ENCODE measurements around the gene SNHG17. TPM values are rescaled to one million over a fixed set of nuclear protein-coding genes. Genes with fewer than 3 reads are reported as not detected.

The SNHG17 gene
- total and polyA plus RNA-seq, 2 of the 4 experiments (the other 2 are of a cell fraction): 5.4 to 38.2 TPM

GRCh38 chr20:38402089-38402488, 33.0 kb downstream of the SNHG17 start:
- intact Hi-C loops (cut with micrococcal nuclease) (no loop called here), in situ Hi-C loops (cut with MboI; ENCODE audit: low sequenced_read_pairs) (no loop called here), dilution Hi-C loops (cut with HindIII; ENCODE audit: low sequenced_read_pairs, unreplicated experiment) (no loop called here)
- ATAC-seq (ENCODE audit: low read depth): no peak
- no peak overlapping the region for H4K91ac ChIP-seq (ENCODE audit: insufficient read depth, low read depth, low read length)
- BruUV-seq (replicated peaks): no TSS peak
- no peaks in the 10 kb centered on the region for H3K4me1 ChIP-seq (ENCODE audit: control insufficient read depth, insufficient read depth, low read length)
- no peak overlapping the region for H3K9ac ChIP-seq (ENCODE audit: low read depth, low read length)
- no peaks in the 10 kb centered on the region for H3K36me3 ChIP-seq (ENCODE audit: control insufficient read depth, insufficient read depth, low read length)
- no peak for DNase-seq
- no peaks in the 10 kb centered on the region for H3K79me1 ChIP-seq (ENCODE audit: low read depth in 1 of 2, low read length in 2 of 2)
- H2AK9ac ChIP-seq (replicated peaks; ENCODE audit: low read depth, low read length, poor library complexity): no peak overlapping the region
- no peak overlapping the region for H2AK5ac ChIP-seq (ENCODE audit: low read depth, low read length)
- H2BK20ac ChIP-seq (ENCODE audit: low read depth, low read length): no peak overlapping the region
- H2BK120ac ChIP-seq (ENCODE audit: low read depth, low read length): no peak overlapping the region
- no peak overlapping the region for H2BK15ac ChIP-seq (ENCODE audit: low read depth, low read length)
- no peaks in the 10 kb centered on the region for H4K20me1 ChIP-seq (ENCODE audit: insufficient read depth, low read length)
- no peak overlapping the region for H3K4ac ChIP-seq (ENCODE audit: low read depth, low read length)
- H3K27ac ChIP-seq (ENCODE audit: insufficient read depth, low read length): no peak overlapping the region
- H3K23ac ChIP-seq (ENCODE audit: low read depth, low read length): no peak overlapping the region
- no peak overlapping the region for H4K8ac ChIP-seq (ENCODE audit: low read depth in 2 of 2, low read length in 2 of 2)
- H3K14ac ChIP-seq (replicated peaks; ENCODE audit: low read depth, low read length): no peak overlapping the region
- H4K5ac ChIP-seq (ENCODE audit: low read depth, low read length): no peak overlapping the region
- POLR2A ChIA-PET (ENCODE audit: unreplicated experiment): no interaction called here
- H3K9me3 ChIP-seq (ENCODE audit: control insufficient read depth, insufficient read depth, low read length): peaks cover 2% of the 10 kb centered on the region; the same call in 1 of the 2 replicates
- no peak overlapping the region for H3K4me2 ChIP-seq (ENCODE audit: low read depth, low read length)
- H3K27me3 ChIP-seq (ENCODE audit: control insufficient read depth, insufficient read depth, low read length): peaks cover 7% of the 10 kb centered on the region; the same call in 1 of the 2 replicates
- no peak overlapping the region for H2AFZ ChIP-seq (replicated peaks; ENCODE audit: low read length, poor library complexity)
- H2BK5ac ChIP-seq (ENCODE audit: low read depth, low read length, poor library complexity, severe bottlenecking): no peak overlapping the region
- 0 out of 2 replicates have a peak, but pooled peaks cover 4% of the 10 kb centered on the region for H3K9me1 ChIP-seq (ENCODE audit: insufficient read depth, low read length)
- TF ChIP-seq BHLHE40 (IDR thresholded peaks at IDR 0.05; ENCODE audit: low read depth, low read length) (no peak), RFX5 (IDR thresholded peaks at IDR 0.05; ENCODE audit: low read depth, low read length) (no peak), MAZ (IDR thresholded peaks at IDR 0.05; ENCODE audit: borderline replicate concordance, low read depth, low read length) (no peak), NFE2L2 (IDR thresholded peaks at IDR 0.05; ENCODE audit: low read depth, low read length) (no peak), ELK1 (IDR thresholded peaks at IDR 0.05; ENCODE audit: borderline replicate concordance, low read depth, low read length) (no peak), MXI1 (IDR thresholded peaks at IDR 0.05; ENCODE audit: borderline replicate concordance, low read depth, low read length) (no peak), SMC3 (IDR thresholded peaks at IDR 0.05; ENCODE audit: low read depth, low read length) (no peak), POLR2A (IDR thresholded peaks at IDR 0.05; ENCODE audit: low read depth, low read length) (no peak), RAD21 (IDR thresholded peaks at IDR 0.05; ENCODE audit: low read length) (no peak)
- WGBS, 2 experiments (ENCODE audit: extremely low coverage in 2 of 2, insufficient read length in 1 of 2): 93% methylated on average over 3 of the region's 5 CpGs; no CpG with 5 or more reads in 1 of the 2 experiments
- no peak overlapping the region for H3K56ac ChIP-seq (ENCODE audit: extremely low read depth, insufficient read depth, low read length)
- no peak overlapping the region for H3K18ac ChIP-seq (ENCODE audit: low read depth, low read length)
- H3K4me3 ChIP-seq (ENCODE audit: insufficient read depth, low read depth, low read length): no peak overlapping the region
- CTCF ChIA-PET: no interaction called here
